Measurements from ENCODE around the gene MSL1.

Gene MSL1

DNA sequence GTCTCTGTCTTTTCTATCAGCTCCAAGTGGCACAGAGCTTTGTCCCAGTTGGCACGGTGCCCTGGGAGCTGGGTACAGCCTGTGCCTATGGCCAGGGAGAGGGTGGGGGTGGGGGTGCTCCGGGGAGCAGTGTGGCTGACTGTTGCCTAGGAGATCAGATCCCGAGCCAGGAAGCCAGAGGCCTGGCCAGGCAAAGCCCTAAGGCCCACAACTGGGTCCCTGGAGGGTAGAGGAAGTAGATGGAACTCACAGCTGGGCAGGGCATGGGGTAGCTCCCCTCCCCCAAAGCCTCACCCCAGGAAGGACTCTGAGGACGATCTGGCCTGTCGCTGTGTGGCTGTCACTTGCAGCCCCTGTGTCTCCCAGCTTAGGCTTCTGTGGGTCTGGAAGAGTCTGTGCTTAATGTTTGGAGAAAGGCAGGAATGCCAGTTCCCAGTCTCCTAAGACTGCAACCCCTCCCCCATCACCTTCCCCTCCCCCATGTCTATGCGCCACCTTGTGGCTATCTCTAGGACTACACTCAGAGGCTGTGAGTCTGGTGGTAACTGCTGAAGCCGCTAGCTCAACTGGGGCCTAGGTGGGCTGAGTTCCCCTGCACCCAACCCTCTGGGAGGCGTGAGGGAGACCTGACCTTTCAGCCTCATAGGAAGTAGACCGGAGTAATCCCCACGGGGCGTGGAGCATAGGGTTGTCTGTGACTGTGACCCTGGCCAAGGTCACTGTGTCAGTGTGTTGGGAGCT, 46.4 kb upstream of the MSL1 start (continued):
- TF ChIP-seq ZNF146 (tag by site-specific recombination; IDR thresholded peaks at IDR 0.05) (no peak), ZIC2 (tag by site-specific recombination; IDR thresholded peaks at IDR 0.05) (0 out of 2 replicates have a peak, but pooled peaks have one; percentile 10), ZNF560 (tag by site-specific recombination; IDR thresholded peaks at IDR 0.05; ENCODE audit: borderline replicate concordance) (no peak), ZNF514 (tag by site-specific recombination; IDR thresholded peaks at IDR 0.05) (no peak)

DNA sequence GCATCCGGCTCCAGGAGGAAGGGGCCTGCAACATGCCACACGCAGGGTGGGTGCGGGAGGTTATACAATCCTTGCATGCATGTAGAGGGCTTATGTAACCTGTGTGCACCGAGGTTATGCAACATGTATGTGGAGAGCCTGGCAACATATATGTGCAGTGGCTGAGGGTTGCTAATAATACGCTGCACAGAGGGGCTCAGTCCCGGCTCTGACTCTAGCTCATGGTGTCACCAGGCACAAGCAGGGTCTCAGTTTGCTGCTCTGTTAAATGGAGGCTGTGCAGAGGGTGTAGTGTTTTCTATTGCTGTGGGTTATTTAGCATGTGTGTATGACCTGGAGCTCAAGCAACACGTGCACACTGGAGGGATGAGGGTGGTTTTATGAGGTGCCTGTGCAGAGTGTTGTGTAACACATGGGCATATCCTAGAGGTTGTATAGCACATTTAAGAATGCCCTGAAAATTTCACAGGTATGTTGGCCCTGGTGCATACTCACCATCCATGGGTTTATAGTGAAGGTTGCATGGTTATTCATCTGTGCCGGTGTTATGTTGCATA, 45.8 kb upstream of the MSL1 start:
- Histone ChIP-seq H3K4me3 (ENCODE audit: low read depth, low read length) (no peak overlapping the region), H3K36me3 (ENCODE audit: control insufficient read depth in 2 of 2, insufficient read depth in 1 of 2, low read length in 2 of 2) (peaks cover 0 to 35% of the 10 kb centered on the region in 2 experiments; a peak in 2 of 3 replicates), H3K9me3 (ENCODE audit: control insufficient read depth, insufficient read depth, low read depth, low read length) (no peaks in the 10 kb centered on the region), H3K4me1 (ENCODE audit: control insufficient read depth, insufficient read depth, low read length) (peaks cover 18% of the 10 kb centered on the region), H3K27ac (ENCODE audit: extremely low read depth, low read depth, low read length) (no peak overlapping the region)
- ChIA-PET CTCF (interaction anchor here (0.6 to 10.2 kb wide), 36 partner anchors 9 to 614 kb away, joined by 3 to 166 read pairs (median 6); partner anchors contain the start of genes CSF3, MED24, NR1D1 and THRA), POLR2A (interaction anchor here (0.6 to 2.8 kb wide), 11 partner anchors 11 to 344 kb away, joined by 3 to 15 read pairs (median 5); partner anchors contain the start of genes CASC3, MED24 and NR1D1)
- no peak for TF ChIP-seq ZNF133 (tag by site-specific recombination; IDR thresholded peaks at IDR 0.05)
- no peak for TF ChIP-seq OSR2 (tag by site-specific recombination; IDR thresholded peaks at IDR 0.05)
- no peak for TF ChIP-seq ZBTB20 (tag by site-specific recombination; IDR thresholded peaks at IDR 0.05)
- no peak for TF ChIP-seq ZNF558 (tag by site-specific recombination; IDR thresholded peaks at IDR 0.05)
- TF ChIP-seq GLIS1 (tag by site-specific recombination; IDR thresholded peaks at IDR 0.05): no peak
- TF ChIP-seq ZNF155 (tag by site-specific recombination; IDR thresholded peaks at IDR 0.05): no peak
- no peak for TF ChIP-seq ZNF174 (tag by site-specific recombination; IDR thresholded peaks at IDR 0.05)
- no peak for TF ChIP-seq ZBTB17 (tag by site-specific recombination; IDR thresholded peaks at IDR 0.05)

DNA sequence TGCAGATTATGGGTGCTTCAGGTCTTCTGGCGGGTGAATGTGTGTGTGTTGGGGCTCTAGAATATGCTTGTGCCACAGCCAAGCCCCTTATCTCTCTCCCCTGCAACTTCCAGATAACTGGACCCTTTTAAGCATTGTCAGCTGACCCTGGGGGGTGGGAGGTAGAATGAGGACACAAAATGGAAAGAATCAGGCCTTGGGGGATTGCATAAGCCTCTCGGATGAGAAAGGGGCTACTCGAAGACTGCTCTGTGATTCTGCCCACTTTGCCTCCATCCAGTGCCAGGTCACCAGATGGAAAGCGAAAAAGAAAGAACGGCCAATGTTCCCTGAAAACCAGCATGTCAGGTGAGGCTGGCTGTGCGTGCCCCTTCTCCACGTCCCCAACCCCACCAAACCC, 45.2 kb upstream of the MSL1 start:
- TF ChIP-seq SP3 (tag by site-specific recombination; IDR thresholded peaks at IDR 0.05) (no peak), IKZF3 (tag by site-specific recombination; IDR thresholded peaks at IDR 0.05) (no peak), ZNF157 (tag by site-specific recombination; IDR thresholded peaks at IDR 0.05) (no peak), GLI2 (tag by site-specific recombination; IDR thresholded peaks at IDR 0.05; ENCODE audit: borderline replicate concordance, low read depth) (no peak), ZNF837 (tag by site-specific recombination; IDR thresholded peaks at IDR 0.05) (no peak), ZNF555 (tag by site-specific recombination; conservative IDR thresholded peaks at IDR 0.05) (no peak), ZNF48 (tag by site-specific recombination; IDR thresholded peaks at IDR 0.05) (no peak), ZNF621 (tag by site-specific recombination; IDR thresholded peaks at IDR 0.05) (no peak), ZNF623 (tag by site-specific recombination; IDR thresholded peaks at IDR 0.05) (no peak), ZNF529 (tag by site-specific recombination; IDR thresholded peaks at IDR 0.05; ENCODE audit: insufficient replicate concordance) (no peak), ZNF843 (tag by site-specific recombination; IDR thresholded peaks at IDR 0.05) (no peak), KLF7 (tag by site-specific recombination; IDR thresholded peaks at IDR 0.05; ENCODE audit: borderline replicate concordance) (no peak), ZNF549 (tag by site-specific recombination; IDR thresholded peaks at IDR 0.05) (no peak), ZFP3 (tag by site-specific recombination; IDR thresholded peaks at IDR 0.05; ENCODE audit: low read depth) (no peak), EGR2 (tag by site-specific recombination; IDR thresholded peaks at IDR 0.05; ENCODE audit: low read depth) (no peak), TCF7L2 (IDR thresholded peaks at IDR 0.05; ENCODE audit: borderline replicate concordance, low read depth, low read length) (no peak), ZNF146 (tag by site-specific recombination; IDR thresholded peaks at IDR 0.05) (no peak)
- TF ChIP-seq, protein P1, sequence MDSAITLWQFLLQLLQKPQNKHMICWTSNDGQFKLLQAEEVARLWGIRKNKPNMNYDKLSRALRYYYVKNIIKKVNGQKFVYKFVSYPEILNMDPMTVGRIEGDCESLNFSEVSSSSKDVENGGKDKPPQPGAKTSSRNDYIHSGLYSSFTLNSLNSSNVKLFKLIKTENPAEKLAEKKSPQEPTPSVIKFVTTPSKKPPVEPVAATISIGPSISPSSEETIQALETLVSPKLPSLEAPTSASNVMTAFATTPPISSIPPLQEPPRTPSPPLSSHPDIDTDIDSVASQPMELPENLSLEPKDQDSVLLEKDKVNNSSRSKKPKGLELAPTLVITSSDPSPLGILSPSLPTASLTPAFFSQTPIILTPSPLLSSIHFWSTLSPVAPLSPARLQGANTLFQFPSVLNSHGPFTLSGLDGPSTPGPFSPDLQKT (IDR thresholded peaks at IDR 0.05; ENCODE audit: borderline replicate concordance, low read depth, low read length): no peak
- TF ChIP-seq, protein P2, sequence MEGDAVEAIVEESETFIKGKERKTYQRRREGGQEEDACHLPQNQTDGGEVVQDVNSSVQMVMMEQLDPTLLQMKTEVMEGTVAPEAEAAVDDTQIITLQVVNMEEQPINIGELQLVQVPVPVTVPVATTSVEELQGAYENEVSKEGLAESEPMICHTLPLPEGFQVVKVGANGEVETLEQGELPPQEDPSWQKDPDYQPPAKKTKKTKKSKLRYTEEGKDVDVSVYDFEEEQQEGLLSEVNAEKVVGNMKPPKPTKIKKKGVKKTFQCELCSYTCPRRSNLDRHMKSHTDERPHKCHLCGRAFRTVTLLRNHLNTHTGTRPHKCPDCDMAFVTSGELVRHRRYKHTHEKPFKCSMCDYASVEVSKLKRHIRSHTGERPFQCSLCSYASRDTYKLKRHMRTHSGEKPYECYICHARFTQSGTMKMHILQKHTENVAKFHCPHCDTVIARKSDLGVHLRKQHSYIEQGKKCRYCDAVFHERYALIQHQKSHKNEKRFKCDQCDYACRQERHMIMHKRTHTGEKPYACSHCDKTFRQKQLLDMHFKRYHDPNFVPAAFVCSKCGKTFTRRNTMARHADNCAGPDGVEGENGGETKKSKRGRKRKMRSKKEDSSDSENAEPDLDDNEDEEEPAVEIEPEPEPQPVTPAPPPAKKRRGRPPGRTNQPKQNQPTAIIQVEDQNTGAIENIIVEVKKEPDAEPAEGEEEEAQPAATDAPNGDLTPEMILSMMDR (tag by site-specific recombination; IDR thresholded peaks at IDR 0.05): no peak
- ChIA-PET POLR2A (interaction anchor here (1.1 to 2.8 kb wide), 3 partner anchors 22 to 41 kb away, joined by 5 to 13 read pairs (median 8); partner anchors contain the start of gene MED24), CTCF (interaction anchor here (0.5 to 10.2 kb wide), 19 partner anchors 9 to 474 kb away, joined by 3 to 166 read pairs (median 10); partner anchors contain the start of genes CSF3, MED24, NR1D1 and THRA)
- Histone ChIP-seq H3K36me3 (ENCODE audit: control insufficient read depth in 2 of 2, insufficient read depth in 1 of 2, low read length in 2 of 2) (peaks cover 0 to 35% of the 10 kb centered on the region in 2 experiments; a peak in 2 of 3 replicates), H3K27ac (ENCODE audit: extremely low read depth, low read depth, low read length) (no peak overlapping the region), H3K4me1 (ENCODE audit: control insufficient read depth, insufficient read depth, low read length) (peaks cover 13% of the 10 kb centered on the region), H3K9me3 (ENCODE audit: control insufficient read depth, insufficient read depth, low read depth, low read length) (no peaks in the 10 kb centered on the region), H3K4me3 (ENCODE audit: low read depth, low read length) (no peak overlapping the region)

Measured in HEK293 (cell line).